HG02943 (cell line): ENCODE measurements around the gene NPIPA5.
"Not testable (repeated sequence)": the region's sequence is repeated elsewhere in the genome, so short reads cannot be mapped to it uniquely, and the experiment has no call there.

Experiments
- ATAC-seq: cut with Tn5 transposase; IDR thresholded peaks from one replicate; pipeline ENCODE4 v1.9.1; 2021; ENCODE audit warnings: mild to moderate bottlenecking, low read depth, moderate library complexity; ENCODE audit not compliant: unreplicated experiment

NPIPA5 gene

GRCh38 chr16:15378194-15378593 is at the start of gene NPIPA5:
Gene NPIPA5 (minus strand): TSS chr16:15378294. CDS start chr16:15378294, 0 bp downstream.
- not testable (repeated sequence) for ATAC-seq

DNA sequence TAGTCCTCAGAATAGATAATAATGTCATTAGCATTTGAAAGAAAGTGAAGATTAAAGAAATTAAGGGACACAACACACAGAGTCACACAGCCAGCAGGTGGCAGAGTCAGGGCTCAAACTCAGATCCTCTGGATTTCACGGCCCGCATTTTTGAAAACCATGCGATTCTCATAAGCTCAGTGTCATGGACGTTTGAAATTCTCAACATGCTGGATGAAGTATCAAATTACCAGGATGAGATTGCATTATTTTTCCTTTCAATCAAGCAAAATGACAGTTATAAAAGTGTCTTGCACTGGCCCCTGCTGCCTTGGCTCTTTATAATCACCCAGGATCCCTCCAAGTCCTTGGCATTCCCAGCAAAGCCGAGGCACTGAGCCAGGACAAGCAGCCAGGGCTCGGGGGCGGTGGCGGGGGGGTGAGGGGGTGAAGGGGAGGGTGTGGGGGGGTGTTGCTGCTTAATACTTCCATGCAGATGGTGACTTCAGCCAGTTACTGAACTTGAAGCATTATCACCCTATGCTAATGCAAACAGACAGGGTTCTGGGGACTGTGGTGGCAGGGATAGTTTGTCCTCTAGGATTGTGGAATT is 49.6 kb upstream of the NPIPA5 start:
- no peak for ATAC-seq

GRCh38 chr16:15426796-15427195 is 48.7 kb upstream of the NPIPA5 start:
- ATAC-seq: no peak

GRCh38 chr16:15425861-15426260 is 47.8 kb upstream of the NPIPA5 start:
- no peak for ATAC-seq

DNA sequence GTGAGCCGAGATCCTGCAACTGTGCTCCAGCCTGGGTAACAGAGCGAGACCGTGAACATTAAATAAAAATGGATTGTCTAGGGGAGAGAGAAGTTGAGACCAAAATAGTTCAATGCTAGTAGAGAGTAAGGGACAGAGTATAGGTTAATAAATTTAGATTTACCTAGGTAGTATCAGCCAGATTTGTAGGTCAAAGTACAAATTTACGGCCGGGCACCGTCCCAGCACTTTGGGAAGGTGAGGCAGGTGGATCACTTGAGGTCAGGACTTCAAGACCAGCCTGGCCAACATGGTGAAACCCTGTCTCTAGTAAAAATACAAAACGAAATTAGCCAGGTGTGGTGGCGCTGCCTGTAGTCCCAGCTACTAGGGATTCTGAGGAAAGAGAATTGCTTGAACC is 44.1 kb upstream of the NPIPA5 start:
- no peak for ATAC-seq

GRCh38 chr16:15421696-15422095 is 43.6 kb upstream of the NPIPA5 start:
- ATAC-seq: not testable (repeated sequence)

- ATAC-seq: no peak
These were observed 40.1 kb upstream of the NPIPA5 start for GRCh38 chr16:15418206-15418605.

GRCh38 chr16:15417197-15417596 is 39.1 kb upstream of the NPIPA5 start:
- no peak for ATAC-seq

DNA sequence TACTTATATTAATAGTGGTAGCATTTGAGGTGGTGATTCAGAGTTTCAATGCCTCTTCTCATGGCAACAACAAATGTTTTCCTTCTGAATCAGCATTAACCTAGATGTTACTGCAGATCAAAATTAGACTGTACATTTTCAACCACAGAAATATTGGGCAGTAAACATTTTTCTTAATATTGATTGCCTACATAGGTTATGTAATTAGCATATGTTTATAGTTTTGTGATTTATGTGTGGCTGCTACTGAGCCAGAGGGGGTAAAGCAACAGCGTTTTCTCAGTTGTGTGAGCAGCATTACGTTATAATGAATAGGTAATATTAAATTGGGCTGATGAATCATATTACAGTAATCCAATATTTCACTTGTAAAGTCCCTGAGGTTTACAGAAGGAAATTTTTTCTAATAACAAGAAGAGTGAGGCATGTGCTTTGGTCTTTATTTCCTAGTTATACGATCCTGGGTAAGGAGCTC is 37.5 kb upstream of the NPIPA5 start:
- ATAC-seq: no peak

DNA sequence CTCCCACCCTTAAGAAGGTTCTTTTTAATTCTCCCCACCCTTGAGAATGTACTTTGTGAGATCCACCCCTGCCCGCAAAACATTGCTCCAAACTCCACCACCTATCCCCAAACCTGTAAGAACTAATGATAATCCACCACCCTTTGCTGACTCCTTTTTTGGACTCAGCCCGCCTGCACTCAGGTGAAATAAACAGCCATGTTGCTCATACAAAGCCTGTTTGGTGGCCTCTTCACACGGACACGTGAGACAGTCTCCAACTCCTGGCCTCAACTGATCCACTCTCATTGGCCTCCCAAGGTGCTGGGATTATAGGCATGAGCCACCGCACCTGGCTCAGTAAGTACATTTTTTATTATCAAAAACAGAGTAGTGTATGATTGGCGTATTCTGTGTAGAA is 31.4 kb upstream of the NPIPA5 start:
- ATAC-seq: not testable (repeated sequence)

DNA sequence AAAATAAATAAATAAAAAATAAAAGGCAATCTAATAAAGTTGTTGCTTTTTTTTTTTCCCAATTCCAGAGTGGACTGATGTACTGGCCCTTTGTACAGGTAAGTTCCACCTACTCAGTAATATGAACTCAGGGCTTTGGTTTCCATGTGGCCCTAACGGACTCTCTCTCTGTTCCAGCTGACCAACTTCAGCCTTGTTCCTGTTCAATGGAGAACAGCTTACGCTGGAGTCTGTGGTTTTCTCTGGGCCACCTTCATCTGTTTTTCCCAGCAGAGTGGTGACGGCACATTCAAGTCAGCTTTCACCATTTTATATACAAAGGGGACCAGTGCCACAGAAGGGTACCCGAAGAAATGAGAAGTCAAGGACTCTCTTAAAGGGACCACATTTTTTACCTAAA is 29.7 kb upstream of the NPIPA5 start:
- not testable (repeated sequence) for ATAC-seq

GRCh38 chr16:15404792-15405191 is 26.7 kb upstream of the NPIPA5 start:
- no peak for ATAC-seq

- not testable (repeated sequence) for ATAC-seq
These were observed 26.0 kb upstream of the NPIPA5 start for GRCh38 chr16:15404091-15404490.

GRCh38 chr16:15403392-15403995 is 25.4 kb upstream of the NPIPA5 start:
- ATAC-seq: no peak

DNA sequence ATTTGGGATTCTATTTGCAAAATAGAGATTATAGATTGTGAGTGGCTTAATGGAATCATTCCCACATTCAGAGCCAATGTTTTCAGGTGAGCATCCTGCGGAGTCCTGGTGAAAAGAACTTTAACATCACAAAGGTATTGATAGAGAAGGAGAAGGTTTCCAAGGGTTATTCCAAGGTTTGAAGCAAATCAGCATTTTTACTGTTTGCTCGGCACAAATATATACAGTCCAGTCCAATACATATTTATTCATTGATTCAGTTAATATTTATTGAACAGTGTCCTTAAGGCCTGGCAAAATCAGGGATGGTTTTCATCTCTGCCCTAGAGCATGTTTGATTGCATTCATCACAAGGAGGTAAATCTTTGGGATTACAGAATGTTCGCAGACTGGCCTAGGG is 23.9 kb upstream of the NPIPA5 start:
- no peak for ATAC-seq

- not testable (repeated sequence) for ATAC-seq
These were observed 22.2 kb upstream of the NPIPA5 start for GRCh38 chr16:15400314-15400713.

- no peak for ATAC-seq
These were observed 21.2 kb upstream of the NPIPA5 start for GRCh38 chr16:15399317-15399716.

- ATAC-seq: no peak
These were observed 20.7 kb upstream of the NPIPA5 start for GRCh38 chr16:15398618-15399316.

- ATAC-seq: no peak
These were observed 19.0 kb upstream of the NPIPA5 start for GRCh38 chr16:15396948-15397594.

- not testable (repeated sequence) for ATAC-seq
These were observed 18.4 kb upstream of the NPIPA5 start for GRCh38 chr16:15396509-15396829.
